C4-2B (cell line): ENCODE data around the gene APPL1.

Experiments used
- ZFX ChIP-seq: fragments of 450-650 bp; IDR thresholded peaks from 2 replicates; pipeline ENCODE4 v1.6.1; 2017
- TF ChIP-seq, protein P1 (sequence below): fragments of 450-650 bp; conservative IDR thresholded peaks from 2 replicates; pipeline ENCODE4 v1.5.1; 2017; ENCODE audit warnings: mild to moderate bottlenecking

DNA sequence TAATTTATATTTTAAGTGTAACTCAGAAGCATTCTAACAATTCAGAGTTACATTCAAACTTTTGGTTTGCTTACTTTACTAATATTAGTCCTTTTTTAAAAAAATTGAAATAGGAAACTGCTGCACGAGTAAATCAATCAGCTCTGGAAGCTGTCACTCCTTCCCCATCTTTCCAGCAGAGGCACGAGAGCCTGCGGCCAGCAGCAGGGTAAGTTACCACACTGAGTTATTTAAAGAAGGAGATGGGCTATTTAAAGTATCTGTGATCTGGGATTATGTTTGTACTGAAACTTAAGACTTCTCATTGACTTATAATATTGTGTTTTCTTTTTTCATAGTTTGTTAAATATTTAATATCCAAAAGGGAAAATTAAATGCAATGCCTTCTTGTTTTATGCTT, 29.3 kb downstream of the APPL1 start:
- TF ChIP-seq, protein P1, sequence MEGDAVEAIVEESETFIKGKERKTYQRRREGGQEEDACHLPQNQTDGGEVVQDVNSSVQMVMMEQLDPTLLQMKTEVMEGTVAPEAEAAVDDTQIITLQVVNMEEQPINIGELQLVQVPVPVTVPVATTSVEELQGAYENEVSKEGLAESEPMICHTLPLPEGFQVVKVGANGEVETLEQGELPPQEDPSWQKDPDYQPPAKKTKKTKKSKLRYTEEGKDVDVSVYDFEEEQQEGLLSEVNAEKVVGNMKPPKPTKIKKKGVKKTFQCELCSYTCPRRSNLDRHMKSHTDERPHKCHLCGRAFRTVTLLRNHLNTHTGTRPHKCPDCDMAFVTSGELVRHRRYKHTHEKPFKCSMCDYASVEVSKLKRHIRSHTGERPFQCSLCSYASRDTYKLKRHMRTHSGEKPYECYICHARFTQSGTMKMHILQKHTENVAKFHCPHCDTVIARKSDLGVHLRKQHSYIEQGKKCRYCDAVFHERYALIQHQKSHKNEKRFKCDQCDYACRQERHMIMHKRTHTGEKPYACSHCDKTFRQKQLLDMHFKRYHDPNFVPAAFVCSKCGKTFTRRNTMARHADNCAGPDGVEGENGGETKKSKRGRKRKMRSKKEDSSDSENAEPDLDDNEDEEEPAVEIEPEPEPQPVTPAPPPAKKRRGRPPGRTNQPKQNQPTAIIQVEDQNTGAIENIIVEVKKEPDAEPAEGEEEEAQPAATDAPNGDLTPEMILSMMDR: no peak
- no peak for TF ChIP-seq ZFX
